ENCODE results near the gene AKIRIN2.

DNA sequence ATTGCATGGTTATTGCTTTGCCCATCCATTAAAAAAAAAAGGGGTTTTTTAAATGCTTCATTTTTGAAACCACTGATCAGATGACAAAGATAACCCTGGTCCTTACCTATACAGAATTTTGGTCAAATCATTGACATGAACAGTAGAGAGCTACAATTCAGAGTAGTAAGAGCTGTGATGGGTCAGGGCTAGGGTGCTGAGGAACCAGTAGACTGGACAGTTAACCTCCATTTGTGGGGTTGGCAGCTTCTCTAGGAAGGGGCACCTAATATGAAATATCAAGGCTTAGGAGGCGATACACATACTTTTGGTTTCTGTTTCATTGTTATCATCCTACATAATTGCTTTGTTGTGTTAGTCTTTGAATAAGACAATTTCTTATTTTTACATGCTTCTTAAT is 57.0 kb downstream of the AKIRIN2 start:
- no peak for TF ChIP-seq POLR2A (IDR thresholded peaks at IDR 0.05)
- TF ChIP-seq, protein P1, sequence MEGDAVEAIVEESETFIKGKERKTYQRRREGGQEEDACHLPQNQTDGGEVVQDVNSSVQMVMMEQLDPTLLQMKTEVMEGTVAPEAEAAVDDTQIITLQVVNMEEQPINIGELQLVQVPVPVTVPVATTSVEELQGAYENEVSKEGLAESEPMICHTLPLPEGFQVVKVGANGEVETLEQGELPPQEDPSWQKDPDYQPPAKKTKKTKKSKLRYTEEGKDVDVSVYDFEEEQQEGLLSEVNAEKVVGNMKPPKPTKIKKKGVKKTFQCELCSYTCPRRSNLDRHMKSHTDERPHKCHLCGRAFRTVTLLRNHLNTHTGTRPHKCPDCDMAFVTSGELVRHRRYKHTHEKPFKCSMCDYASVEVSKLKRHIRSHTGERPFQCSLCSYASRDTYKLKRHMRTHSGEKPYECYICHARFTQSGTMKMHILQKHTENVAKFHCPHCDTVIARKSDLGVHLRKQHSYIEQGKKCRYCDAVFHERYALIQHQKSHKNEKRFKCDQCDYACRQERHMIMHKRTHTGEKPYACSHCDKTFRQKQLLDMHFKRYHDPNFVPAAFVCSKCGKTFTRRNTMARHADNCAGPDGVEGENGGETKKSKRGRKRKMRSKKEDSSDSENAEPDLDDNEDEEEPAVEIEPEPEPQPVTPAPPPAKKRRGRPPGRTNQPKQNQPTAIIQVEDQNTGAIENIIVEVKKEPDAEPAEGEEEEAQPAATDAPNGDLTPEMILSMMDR (IDR thresholded peaks at IDR 0.05), result no peak
